Iris pigment epithelial cell (primary cell): ENCODE measurements around the gene MX2.

Experiments
- DNase-seq: peaks from one replicate; pipeline ENCODE4 v3.0.0-alpha.2; 2011; ENCODE audit warnings: low read depth

Gene MX2

DNA sequence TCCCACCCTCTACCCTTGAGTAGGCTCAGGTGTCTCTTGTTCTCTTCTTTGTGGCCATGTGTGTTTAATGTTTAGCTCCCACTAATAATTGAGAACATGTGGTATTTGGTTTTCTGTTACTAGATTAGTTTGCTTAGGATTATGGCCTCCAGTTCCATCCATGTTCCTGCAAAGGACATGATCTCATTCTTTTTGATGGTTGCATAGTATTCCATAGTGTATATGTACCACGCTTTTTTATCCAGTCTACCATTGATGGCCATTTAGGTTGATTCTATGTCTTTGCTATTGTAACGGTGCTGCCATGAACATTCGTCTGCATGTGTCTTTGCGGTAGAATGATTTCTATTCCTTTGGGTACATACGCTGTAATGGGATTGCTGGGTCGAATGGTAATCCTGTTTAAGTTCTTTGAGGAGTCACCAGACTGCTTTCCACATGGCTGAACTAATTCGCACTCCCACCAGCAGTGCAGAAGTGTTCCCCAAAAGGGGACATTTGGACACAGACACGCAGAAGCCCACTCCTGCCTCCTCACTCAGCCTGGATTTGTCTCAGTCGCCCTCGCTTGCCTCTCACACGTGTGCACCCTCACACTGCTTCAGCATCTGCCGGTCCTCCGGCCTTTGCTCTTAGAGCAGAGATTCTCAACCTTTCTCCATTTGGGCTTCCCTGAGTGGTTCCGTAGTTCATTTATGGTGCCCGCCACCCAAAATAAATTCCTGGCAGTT is 3.7 kb downstream of the MX2 start:
- DNase-seq: no peak

DNA sequence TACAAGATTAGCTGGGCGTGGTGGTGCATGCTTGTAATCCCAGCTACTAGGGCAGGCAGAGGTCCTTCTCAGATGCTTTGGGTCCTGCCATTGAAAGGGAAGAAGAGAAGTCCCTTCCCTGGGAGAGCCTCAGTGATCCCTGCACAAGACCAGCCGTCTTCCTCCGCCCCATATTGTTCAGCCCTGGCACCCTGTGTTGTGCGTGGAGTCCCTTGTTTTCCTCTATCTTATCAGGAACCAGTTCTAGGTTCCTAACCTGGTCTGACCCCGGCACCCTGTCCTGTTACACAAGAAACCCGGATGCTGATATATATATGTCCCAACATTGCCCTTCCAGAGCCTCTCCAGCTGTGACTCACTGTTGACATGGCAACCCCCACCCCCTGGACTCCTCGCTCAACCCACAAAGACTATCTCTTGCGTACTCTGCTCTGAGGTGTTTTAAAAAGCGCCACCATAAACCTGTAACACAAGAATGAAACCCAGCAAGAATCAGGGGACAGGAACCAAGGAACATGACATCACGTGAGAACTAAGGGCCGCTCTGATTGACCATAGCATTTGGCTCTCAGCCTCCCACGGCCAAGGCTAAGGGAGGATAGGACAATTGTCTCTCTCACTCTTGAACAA is 4.8 kb downstream of the MX2 start:
- peak; percentile 68 for DNase-seq

DNA sequence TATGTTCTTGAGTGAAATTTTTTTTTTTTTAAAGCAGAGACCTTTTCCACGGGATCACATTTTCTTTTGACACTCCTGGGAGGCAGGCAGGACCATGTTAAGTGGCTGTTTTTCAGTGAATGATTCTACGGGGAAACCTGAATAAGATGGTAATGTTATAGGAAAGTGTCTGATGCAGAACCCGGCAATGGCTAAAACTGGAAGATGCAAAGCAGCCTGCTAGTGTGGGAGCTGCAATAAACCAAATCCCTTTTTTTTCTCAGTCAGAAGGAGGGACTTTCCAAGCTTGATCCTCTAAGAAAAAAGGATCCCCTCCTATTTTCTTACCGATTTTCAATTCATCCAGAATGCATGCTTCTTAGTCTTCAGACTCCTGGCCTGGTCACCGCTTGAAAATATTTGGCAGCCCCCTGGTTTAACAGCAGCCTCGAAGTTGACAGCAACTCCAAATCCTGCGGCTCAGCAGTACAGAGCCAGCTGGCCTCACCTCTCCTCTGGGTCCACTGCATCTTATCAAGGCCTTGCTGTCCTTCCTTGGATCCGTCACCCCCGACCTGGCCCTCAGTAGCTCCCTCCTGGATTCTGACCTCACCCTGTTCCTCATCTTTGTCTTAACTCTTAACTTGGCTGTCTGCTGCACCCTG is 5.6 kb downstream of the MX2 start:
- DNase-seq: no peak

DNA sequence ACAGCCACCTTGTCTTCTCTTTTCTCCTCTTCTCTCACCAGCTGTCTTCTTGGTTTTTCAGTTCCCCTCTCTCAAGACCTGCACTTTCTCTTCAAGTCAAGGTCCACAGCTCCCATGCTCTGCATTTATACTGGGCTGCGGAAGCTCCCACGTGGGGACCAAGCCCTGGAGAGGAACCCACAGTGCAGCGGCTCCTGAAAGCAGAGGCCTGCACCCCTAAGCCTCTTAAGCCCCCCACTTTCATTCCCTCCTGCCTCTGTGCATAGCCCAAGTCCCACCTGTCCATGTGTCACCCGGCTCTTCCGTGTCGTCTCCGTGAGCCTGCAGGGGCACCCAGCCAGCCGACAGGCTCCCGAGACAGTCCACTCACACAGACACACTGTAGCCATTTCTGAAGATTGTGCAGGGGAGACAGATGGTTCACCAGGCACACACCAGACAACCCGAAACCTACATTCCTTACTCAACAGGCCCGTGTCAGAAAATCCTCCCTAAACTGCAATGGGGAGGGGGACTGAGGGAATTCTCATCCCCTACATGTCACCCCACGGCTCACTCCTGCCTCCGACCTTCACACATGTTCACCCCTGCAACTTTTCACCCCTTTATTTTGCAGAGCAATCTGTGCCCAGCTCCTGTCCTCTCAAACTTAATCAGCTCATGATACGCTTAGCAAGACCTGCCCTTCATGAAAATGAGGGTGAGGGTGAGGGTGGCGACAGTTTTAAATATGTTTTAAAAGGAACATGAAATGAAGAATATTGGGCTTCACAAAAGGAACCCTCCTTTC is 6.3 kb downstream of the MX2 start:
- DNase-seq: no peak

DNA sequence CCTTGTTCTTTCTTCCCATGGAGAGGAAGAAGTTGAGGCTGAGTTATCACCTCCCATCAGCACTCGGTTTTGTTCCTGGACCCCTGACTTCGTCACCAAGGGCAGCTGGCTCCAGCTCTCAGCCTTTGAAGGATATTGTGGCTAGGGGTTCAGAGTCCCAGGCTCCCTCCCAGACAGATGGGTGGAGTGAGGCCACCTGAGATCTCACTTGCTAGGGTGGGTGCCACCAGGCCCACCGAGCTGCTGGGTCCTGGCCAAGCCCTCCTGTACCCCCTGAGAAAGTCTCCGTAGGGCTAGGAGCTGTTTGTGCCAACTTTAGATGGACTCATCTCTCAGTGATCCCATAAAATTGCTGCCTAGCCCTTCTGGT is 6.9 kb downstream of the MX2 start:
- DNase-seq: no peak

DNA sequence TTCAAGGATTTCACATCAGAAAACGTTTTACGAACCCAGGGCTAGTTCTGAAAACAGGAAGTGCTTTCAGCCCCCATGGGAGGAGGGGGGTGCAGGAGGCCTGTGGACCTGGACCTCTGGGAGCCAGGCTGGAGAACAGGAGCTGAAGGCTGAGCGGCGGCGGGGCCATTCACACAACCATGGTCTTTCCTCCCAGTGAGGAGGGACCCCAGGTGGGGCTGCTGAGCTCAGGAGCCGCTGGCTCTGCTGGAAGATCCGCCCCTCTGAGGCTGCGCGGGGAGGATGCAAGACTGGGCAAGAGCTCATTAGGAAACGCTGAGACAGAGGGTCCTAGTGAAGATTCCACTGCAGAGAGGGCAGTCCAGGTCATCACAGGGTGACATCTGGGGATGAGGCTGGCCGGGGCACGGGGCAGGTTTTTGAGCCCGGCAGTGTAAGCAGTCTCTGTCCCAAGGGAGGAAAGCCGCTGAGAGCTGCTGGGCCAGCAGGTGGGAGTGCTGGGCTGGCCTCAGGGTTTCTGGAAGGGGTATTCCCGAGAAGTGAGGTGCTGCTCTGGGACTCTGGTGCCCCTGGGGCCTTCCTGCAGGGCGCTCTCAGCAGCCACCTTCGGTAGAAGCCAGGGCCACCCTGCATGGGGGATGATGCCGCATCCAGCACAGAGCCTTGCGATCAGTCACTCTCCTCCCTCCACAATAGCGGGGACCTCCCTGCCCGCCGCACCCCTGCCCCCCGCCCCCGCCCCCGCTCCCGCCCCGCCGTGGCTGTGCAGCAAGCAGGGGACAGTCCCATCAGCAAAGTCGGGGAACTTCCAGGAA is 7.5 kb downstream of the MX2 start:
- no peak for DNase-seq

DNA sequence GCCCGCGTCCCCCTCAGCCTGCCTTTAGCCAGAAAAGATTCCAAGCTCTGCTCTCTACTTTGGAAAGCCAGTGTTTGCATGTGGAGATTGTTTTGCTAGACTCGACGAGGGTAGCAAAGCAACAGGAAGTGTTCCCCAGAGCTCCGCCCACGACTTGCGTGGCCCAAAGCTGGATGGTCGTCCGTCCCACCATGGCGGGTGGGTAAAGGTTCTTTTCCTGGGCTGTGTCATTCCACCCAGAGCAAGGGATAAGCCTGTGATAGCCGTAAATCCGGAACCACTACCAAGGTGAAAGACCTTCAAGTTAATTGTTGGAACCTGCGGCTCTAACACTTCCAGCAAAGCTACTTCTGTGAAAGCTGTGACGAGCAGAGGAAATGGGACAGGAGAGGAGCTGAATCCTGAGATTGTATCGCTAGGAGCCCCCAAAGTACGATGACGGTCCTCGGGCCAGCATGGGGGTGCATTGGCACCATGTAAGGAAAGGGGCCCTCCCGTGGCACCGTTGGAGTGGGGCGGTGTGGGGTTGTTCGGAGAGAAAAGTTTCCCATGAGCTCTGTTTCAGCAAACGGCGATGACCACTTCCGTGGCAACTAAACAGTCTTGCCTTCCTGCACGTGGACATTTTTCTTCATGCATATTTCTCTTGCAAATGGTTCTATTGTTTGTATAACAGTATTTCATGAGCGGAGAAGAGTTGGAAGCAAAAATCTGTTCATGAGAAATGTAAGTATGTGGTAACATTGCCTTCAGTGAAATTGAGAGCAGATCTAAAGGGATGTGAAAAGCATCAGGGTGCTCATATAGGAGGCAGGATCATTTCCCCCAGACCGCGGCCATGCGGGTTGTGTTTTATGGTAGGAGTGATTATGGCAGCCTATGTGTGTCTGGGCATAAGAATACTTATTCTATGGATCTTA is 8.4 kb downstream of the MX2 start:
- no peak for DNase-seq

DNA sequence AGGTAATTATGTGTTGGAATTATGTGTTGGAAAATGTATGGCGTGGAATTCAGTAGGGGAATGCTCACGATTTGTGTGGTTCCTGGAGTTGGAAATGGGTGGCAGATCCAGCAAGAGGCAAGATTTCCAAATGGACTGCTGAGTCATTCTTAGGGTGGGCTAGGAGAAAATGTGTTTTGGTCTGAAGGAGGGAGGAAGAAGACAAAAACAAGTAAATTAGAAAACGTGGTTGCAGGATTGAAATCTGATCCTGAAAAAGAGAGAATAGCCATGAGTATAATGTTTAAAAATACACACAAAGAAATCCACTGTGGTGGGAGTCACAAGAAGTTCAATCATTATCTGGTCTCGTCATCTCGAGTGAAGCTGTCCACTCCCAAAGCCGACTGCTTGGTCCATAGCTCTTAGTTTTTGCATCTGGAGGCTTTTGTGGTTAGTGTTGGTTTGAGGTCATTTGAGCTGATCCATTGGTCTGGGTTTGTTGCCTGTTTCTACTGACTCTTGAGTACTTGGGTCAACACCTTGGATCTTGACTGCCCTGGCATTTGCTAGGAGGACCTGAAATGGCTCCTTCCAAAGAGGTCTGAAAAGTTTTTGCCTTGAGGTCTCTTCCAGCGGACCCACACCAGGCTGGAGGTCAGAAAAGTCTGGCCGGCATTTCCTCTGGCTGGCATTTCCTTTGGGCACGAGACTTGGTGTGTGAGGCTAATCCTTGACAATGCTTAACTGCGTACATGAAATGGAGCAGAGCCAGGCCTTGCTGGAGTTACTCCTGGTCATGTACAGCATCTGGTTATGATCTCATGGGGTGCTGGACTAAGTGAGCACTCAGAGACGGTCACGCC is 9.2 kb downstream of the MX2 start:
- DNase-seq: no peak

DNA sequence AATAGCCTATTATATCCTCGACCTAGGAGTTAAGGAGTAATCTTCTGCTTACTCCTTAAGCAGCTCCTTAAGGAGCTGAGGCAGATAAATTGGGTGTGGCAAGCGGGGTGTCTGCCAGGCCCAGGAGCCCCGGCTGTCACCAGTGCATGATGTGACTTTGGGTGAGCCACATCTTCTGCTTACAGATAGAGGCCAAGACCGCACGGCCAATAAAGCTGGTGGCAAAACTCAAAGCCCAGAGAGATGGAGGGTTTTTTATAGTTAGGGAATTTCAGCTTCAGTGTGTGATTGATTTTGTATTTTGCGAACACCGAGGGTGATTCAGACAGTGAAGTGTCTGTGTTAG is 9.8 kb downstream of the MX2 start:
- DNase-seq: no peak

DNA sequence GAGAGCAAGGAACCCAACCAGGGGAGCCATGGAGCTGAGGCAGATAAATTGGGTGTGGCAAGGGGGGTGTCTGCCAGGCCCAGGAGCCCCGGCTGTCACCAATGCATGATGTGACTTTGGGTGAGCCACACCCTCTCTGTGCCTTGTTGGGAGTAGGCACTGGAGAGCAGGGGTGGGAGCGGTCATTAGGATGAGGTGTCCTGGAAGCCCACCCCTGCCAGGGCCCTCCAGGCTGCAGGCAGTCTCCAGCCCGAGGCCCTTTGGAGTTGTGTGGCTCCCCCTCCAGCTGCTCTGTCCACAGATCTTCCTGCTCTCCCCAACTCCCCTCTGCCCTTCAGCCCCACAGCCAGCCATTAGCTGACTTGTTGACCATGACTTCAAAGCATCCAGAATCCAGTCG is 11.4 kb downstream of the MX2 start:
- DNase-seq: no peak

DNA sequence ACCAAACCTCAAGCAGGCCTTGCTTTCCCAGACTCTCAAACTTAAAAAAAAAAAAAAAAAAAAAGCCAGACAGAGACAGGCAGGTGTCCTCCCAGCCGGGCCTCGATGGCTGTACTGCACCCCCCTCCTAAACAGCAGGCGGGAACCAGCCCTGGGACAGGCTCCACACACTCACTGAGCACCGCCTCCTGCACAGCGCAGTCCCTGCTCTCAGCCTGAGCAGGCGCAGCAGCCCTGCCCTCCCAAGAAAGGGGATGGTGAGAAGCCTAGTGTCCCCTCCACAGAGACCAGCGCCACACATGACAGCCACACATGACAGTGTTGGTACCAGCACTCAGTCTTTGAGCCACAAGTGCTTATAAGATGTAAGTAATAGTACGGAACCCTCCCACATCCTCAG is 11.9 kb downstream of the MX2 start:
- no peak for DNase-seq

DNA sequence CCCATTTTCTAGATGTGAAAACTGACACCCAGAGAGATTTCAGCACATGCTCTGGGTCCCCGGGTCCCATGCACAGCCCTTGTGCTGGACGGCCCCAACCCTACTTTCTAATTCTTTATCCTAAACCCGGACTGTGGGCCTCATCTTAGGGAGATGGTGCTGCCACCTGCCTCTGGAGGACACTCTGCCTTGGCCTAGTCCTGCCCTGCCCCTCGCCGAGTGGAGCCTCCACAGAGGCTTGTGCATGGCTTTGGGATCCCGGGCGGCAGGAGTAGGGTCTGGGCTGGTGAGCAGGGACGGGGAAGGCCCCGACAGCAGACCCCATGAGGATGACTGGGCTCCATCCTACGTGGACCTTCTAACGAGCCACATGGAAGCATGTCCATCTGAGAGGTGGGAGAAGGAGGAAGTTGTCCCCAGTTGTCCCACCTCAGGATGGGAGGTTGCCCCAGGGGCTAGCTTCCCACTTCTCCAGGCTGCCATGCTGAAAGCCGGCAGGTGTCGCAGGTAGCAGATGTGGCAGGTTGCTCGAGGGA is 12.4 kb downstream of the MX2 start:
- no peak for DNase-seq

DNA sequence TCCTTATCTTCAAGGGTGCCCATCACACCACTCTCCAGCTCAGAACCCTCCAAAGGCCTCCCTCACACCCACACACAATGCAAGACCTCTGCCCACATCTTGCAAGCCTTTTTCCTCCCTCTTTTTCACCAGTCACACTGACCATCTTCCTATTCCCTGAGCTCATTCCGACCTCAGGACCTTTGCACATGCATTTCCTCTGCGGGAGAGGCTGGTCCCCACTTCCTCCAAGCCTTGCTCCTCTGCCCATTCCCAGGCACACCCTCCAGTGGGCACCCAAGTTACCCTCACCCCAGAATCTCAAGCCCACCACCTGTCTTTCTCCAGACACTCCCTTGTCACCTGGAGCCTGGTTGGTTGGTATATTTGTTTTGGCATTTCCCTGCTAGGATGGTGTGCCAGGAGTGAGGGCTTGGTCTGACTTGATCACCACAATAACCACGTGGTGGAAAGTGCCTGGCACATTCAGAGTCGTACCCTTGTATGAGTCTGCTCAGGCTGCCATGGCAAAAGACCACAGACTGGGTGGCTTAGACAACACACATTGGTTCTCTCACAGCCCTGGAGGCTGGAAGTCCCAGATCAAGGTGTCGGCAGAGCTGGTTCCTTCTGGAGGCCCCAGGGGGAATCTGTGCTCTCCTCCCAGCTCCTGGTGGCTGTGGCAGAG is 13.2 kb downstream of the MX2 start:
- no peak for DNase-seq

DNA sequence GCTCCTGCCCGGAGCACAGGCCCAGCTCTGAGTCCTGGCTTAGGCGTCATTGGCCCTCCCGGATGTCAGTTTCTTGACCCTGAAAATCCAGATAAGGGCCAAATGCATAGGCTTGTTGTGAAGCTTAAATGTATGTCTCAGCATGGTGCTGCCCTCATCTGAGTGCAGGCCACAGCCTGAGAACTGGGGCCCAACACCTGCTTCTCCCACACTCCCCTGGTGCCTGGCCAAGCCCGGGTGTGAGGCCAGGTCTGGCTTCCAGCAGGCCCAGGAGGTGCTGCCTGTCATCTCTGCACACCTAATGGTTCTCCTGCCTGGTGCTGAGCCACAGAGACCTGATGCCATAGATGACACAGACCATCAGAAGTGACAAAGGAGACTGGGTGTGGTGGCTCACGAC is 14.0 kb downstream of the MX2 start:
- DNase-seq: no peak

DNA sequence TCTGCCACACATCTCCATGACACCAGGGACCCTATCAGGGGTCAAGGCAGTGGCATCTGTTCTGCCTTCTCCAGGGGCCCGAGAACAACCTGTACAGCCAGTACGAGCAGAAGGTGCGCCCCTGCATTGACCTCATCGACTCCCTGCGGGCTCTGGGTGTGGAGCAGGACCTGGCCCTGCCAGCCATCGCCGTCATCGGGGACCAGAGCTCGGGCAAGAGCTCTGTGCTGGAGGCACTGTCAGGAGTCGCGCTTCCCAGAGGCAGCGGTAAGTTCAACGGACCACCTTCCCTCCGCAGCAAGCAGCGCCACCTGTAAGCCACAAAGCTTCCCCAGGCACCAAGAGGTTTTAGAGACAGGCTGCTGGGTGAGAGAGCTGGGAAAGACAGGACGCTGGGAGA is 15.9 kb downstream of the MX2 start:
- no peak for DNase-seq

DNA sequence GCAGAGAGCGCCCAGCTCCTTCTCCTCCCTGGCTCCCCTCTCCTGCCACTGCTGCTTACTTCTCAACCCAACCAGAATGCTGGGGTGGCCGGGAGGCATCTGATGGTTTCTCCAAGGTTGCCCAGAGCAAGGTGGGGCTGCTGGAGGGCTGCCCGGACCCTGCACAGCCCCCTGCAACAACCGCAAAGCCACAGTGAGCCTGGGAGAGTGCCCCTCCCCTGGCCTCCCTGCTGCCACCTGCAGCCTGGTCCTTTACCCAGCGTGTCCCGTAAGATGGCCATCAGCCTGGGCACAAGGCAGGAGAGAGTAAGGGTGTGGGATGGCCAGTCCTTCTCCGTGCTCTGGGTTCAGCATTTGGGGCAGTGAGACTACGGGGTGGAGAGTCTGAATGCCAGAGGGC is 17.0 kb downstream of the MX2 start:
- no peak for DNase-seq

DNA sequence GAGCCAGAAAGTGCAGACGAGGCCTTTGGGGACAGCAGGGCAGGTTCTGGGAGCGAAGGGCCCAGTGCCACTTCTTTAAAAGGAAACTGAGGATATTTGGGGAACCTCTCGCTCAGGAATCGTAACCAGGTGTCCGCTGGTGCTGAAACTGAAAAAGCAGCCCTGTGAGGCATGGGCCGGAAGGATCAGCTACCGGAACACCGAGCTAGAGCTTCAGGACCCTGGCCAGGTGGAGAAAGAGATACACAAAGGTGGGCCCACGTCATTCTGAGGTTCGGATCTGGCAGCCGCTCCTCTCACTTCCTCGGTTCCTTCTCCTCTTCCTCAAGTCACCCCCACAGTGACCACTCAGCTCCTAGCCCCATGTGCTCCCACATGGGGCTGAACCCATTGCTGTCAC is 18.1 kb downstream of the MX2 start:
- no peak for DNase-seq

DNA sequence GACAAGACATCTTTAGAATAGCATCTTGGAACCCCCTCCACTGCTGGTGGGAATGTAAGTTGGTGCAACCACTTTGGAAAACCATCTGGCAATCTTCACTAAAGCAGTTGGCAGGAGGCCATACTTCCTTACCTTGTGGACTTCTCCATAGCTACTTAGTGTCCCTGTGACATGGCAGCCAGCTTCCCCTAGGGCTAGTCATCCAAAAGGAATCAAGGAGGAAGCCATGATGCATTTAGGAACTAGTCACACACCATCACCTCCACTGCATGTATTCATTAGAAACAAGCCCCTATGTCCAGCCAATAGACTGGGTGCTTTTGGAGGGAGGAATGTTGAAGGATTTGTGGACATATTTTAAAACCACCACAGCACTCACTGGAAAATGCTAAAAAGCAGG is 19.9 kb downstream of the MX2 start:
- DNase-seq: no peak
